Measurements from ENCODE around the gene AGRN. TPM values are rescaled to one million over a fixed set of nuclear protein-coding genes. Genes with fewer than 3 reads are reported as not detected.
"Not testable (repeated sequence)": the region's sequence is repeated elsewhere in the genome, so short reads cannot be mapped to it uniquely, and the experiment has no call there.

The AGRN gene
- polyA plus RNA-seq: 10 to 100 TPM; 12.5 to 34.2 (median 21.5) TPM

- no peak within 1 kb of the TSS for H3K27ac ChIP-seq (ENCODE audit: low read depth, low read length)
- WGBS, 3 donors: 0 to 1% (median 0%) methylated on average over 11 to 39 of the region's 58 CpGs
These were observed at the start of gene AGRN for GRCh38 chr1:1020000-1020404. TSS of gene AGRN (plus strand) at chr1:1020120. CDS start at chr1:1020173, 53 bp downstream.

GRCh38 chr1:970242-970972 is 49.5 kb upstream of the AGRN start:
- WGBS, 3 donors: 12 to 18% (median 17%) methylated on average over 25 to 33 of the region's 33 CpGs

GRCh38 chr1:970973-971730 is 48.8 kb upstream of the AGRN start:
- WGBS, 3 donors: 37 to 48% (median 40%) methylated on average over 22 to 42 of the region's 42 CpGs

More at GRCh38 chr1:970242-970972, 49.5 kb upstream of the AGRN start:
- no peak overlapping the region for H3K27ac ChIP-seq (ENCODE audit: low read depth, low read length)

GRCh38 chr1:971751-972506 is 48.0 kb upstream of the AGRN start:
- 74 to 83% (median 74%) methylated on average over 33 to 34 of the region's 34 CpGs for WGBS, 3 donors

More at GRCh38 chr1:970973-971730, 48.8 kb upstream of the AGRN start:
- H3K27ac ChIP-seq (ENCODE audit: low read depth, low read length): no peak overlapping the region

GRCh38 chr1:972726-973458 is 47.0 kb upstream of the AGRN start:
- H3K27ac ChIP-seq (ENCODE audit: low read depth, low read length): no peak overlapping the region
- 76 to 81% (median 81%) methylated on average over 27 to 28 of the region's 28 CpGs for WGBS, 3 donors

More at GRCh38 chr1:971751-972506, 48.0 kb upstream of the AGRN start:
- H3K27ac ChIP-seq (ENCODE audit: low read depth, low read length): no peak overlapping the region

- WGBS, 3 donors: 77 to 81% (median 79%) methylated on average over 25 to 28 of the region's 28 CpGs
- no peak overlapping the region for H3K27ac ChIP-seq (ENCODE audit: low read depth, low read length)
These were observed 46.2 kb upstream of the AGRN start for GRCh38 chr1:973459-974292.

- H3K27ac ChIP-seq (ENCODE audit: low read depth, low read length): no peak overlapping the region
- WGBS, 3 donors: 83 to 87% (median 86%) methylated on average over 11 of the region's 11 CpGs
These were observed 45.7 kb upstream of the AGRN start for GRCh38 chr1:974293-974640.

GRCh38 chr1:974687-975328 is 45.1 kb upstream of the AGRN start:
- no peak overlapping the region for H3K27ac ChIP-seq (ENCODE audit: low read depth, low read length)
- WGBS, 3 donors: 66 to 75% (median 70%) methylated on average over 17 of the region's 17 CpGs

GRCh38 chr1:975365-975764 is 44.6 kb upstream of the AGRN start:
- 55 to 73% (median 62%) methylated on average over 8 to 9 of the region's 9 CpGs for WGBS, 3 donors
- H3K27ac ChIP-seq (ENCODE audit: low read depth, low read length): no peak overlapping the region

GRCh38 chr1:975896-976683 is 43.8 kb upstream of the AGRN start:
- no peak overlapping the region for H3K27ac ChIP-seq (ENCODE audit: low read depth, low read length)
- 2 to 3% (median 3%) methylated on average over 39 to 40 of the region's 40 CpGs for WGBS, 3 donors

GRCh38 chr1:976791-977190 is 43.1 kb upstream of the AGRN start:
- not testable (repeated sequence) for H3K27ac ChIP-seq (ENCODE audit: low read depth, low read length)
- 65 to 78% (median 68%) methylated on average over 8 to 17 of the region's 39 CpGs for WGBS, 3 donors

GRCh38 chr1:978069-978834 is 41.7 kb upstream of the AGRN start:
- 83 to 92% (median 83%) methylated on average over 33 to 44 of the region's 44 CpGs for WGBS, 3 donors
- no peak overlapping the region for H3K27ac ChIP-seq (ENCODE audit: low read depth, low read length)

- 84 to 87% (median 85%) methylated on average over 55 to 60 of the region's 60 CpGs for WGBS, 3 donors
These were observed 40.8 kb upstream of the AGRN start for GRCh38 chr1:978835-979743.

GRCh38 chr1:979744-980072 is 40.2 kb upstream of the AGRN start:
- WGBS, 3 donors: 91% methylated on average over 7 to 9 of the region's 9 CpGs

More at GRCh38 chr1:978835-979743, 40.8 kb upstream of the AGRN start:
- no peak overlapping the region for H3K27ac ChIP-seq (ENCODE audit: low read depth, low read length)

GRCh38 chr1:980137-980571 is 39.8 kb upstream of the AGRN start:
- no peak overlapping the region for H3K27ac ChIP-seq (ENCODE audit: low read depth, low read length)
- WGBS, 3 donors: 70 to 83% (median 81%) methylated on average over 13 of the region's 13 CpGs

More at GRCh38 chr1:979744-980072, 40.2 kb upstream of the AGRN start:
- H3K27ac ChIP-seq (ENCODE audit: low read depth, low read length): no peak overlapping the region
